Stimulated activated effector memory CD8-positive, alpha-beta T cell treated with anti-CD3 and anti-CD28 coated beads, Interleukin-12 subunit alpha, Interleukin-12 subunit beta, amount 100 ng/mL, for 72 hours (primary cell): ENCODE data around the gene CDH5.
"Not testable (repeated sequence)": the region's sequence is repeated elsewhere in the genome, so short reads cannot be mapped to it uniquely, and the experiment has no call there.

Source experiments
- ATAC-seq: fragments of 150-1000 bp; cut with Tn5 transposase; 2 replicates; pipeline ENCODE4 v1.10.0; 2021
- DNase-seq, 2 donors: peaks; one replicate each; pipeline ENCODE4 v3.0.0; 2021 to 2022; ENCODE audit warnings: low spot score in 2 of 2
- H3K27ac Mint-ChIP-seq: one replicate; pipeline ENCODE4 v1.8.0; 2022; ENCODE audit warnings: mild to moderate bottlenecking, mixed read lengths
- H3K36me3 Mint-ChIP-seq: one replicate; pipeline ENCODE4 v1.8.0; 2022; ENCODE audit warnings: mild to moderate bottlenecking, mixed read lengths
- H3K4me1 Mint-ChIP-seq: one replicate; pipeline ENCODE4 v1.8.0; 2022; ENCODE audit warnings: mixed read lengths
- H3K4me3 Mint-ChIP-seq: one replicate; pipeline ENCODE4 v1.8.0; 2022; ENCODE audit warnings: mild to moderate bottlenecking, mixed read lengths
- H3K9me3 Mint-ChIP-seq: one replicate; pipeline ENCODE4 v1.8.0; 2022; ENCODE audit warnings: mixed read lengths

The CDH5 gene

DNA sequence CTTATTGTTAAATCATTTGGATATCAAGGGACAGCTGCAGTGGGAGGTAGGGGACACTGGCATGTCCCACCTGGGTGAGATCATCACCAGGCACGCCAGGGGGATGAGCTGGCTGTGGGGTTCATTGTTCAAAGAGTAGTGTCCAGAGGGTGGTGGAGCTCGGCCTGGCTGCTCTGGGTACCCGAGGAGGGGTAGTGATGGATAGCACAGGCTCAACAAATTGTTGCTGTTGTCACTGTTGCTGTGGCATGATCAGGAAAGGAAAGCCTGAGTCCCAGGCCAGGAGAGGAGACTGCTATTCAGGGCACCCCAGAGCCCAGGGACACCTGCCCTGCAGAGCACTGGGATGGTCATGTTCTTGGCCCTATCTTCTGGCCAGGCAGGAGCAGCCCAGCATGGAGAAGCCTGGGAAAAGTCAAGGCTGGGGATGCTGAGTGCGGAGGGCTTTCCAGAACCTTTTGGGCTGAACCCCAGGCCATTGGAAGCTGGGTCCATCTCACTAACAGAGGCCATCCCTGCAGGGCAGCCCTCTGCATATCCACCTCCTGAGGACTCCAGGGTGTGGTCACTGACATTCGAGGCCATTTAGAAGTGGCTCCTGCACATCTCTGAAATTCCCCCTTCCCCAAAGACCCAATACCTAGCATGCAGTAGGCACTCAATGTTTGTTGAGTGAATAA is 72.7 kb downstream of the CDH5 start:
- Mint-ChIP-seq H3K4me1 (no peaks in the 10 kb centered on the region), H3K36me3 (no peaks in the 10 kb centered on the region), H3K9me3 (no peaks in the 10 kb centered on the region), H3K4me3 (no peak overlapping the region), H3K27ac (no peak overlapping the region)
- DNase-seq (no peak), ATAC-seq (peak; percentile 16)

DNA sequence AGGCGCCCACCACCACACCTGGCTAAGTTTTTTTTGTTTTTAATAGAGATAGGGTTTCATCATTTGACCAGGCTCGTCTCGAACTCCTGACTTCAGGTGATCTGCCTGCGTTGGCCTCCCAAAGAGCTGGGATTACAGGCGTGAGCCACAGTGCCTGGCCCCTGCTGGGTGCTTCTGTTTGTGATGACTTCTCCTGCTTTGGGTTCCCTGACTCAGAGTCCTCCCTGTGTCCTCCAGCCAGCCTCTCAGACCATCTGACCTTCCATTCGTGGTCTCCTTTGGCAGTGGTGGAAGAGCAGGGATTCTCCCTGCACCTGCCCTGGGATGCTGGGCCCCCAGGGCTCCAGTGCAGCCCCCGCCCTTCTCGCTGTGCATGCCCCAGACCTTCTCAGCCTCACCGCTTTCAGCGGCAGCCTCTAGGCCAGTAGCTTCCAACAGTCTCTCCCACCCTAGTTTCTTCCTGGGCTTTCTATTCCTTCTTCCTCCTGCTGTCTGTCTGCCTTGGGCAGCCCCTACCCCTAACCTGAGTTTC is 73.8 kb downstream of the CDH5 start:
- H3K36me3 Mint-ChIP-seq: no peaks in the 10 kb centered on the region
- H3K9me3 Mint-ChIP-seq: no peaks in the 10 kb centered on the region
- DNase-seq: no peak
- ATAC-seq: no peak
- H3K4me3 Mint-ChIP-seq: no peak overlapping the region
- no peaks in the 10 kb centered on the region for H3K4me1 Mint-ChIP-seq
- no peak overlapping the region for H3K27ac Mint-ChIP-seq

DNA sequence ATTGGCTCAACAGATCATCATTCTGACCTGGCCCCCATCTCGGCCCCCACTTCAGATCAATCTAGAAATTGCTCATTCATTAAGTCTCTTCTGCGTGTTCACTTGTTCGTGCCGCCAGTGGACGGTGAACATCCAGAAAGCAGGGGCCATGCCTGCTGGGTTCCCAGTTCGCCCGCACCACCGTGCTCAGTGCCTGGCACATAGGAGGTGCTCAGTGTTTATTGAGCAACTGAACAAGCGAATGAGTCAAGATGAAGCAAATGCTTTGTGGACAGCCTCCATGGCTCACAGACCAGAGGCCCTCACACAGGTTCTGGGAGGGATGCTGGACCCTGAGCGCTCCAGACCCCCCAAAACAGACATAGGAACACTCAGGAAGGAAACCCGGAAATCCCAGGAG is 74.5 kb downstream of the CDH5 start:
- Mint-ChIP-seq H3K27ac (no peak overlapping the region), H3K36me3 (no peaks in the 10 kb centered on the region), H3K9me3 (no peaks in the 10 kb centered on the region), H3K4me3 (no peak overlapping the region), H3K4me1 (no peaks in the 10 kb centered on the region)
- ATAC-seq (no peak), DNase-seq (no peak)

DNA sequence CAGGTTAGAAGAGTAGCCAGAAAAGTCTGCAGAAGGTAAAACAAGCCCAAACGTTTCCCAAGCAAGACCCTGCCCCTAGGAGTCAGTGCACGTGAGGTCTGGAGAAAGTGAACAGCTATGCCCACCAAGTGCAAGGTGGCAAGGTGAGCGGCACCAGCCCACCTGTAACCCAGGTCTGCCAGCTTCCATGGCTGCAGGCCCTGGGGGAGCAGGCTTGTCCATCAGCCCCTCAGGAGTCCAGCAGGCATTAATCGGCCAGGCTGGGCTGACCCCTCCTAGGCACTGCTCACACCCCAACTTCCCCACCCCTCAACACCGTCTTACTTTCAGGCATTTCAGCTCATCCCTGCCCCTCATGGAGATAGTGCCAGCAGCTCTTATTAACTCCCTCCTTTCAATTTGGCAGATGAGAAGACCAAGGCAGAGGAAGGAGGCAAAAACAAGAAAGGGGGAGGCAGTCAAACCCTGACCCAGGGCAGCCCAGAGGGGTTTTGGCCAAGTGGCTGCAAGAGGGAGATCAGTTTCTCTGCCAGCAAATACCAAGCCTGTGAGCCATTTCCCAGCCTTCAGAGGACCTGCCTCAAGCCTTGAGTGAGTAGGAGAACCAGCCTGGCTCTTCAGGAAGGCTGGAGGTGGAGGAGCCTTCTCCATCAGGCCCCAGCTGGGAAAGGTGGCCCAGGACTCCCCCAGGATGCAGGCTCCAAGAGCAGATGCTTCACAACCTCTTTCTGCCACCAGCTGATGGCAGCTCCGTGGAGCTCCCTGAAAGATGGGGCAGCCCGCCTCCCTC is 75.3 kb downstream of the CDH5 start:
- no peak for DNase-seq
- Mint-ChIP-seq H3K9me3 (no peaks in the 10 kb centered on the region), H3K4me1 (no peaks in the 10 kb centered on the region), H3K4me3 (no peak overlapping the region), H3K27ac (no peak overlapping the region), H3K36me3 (no peaks in the 10 kb centered on the region)
- peak; percentile 34 for ATAC-seq

DNA sequence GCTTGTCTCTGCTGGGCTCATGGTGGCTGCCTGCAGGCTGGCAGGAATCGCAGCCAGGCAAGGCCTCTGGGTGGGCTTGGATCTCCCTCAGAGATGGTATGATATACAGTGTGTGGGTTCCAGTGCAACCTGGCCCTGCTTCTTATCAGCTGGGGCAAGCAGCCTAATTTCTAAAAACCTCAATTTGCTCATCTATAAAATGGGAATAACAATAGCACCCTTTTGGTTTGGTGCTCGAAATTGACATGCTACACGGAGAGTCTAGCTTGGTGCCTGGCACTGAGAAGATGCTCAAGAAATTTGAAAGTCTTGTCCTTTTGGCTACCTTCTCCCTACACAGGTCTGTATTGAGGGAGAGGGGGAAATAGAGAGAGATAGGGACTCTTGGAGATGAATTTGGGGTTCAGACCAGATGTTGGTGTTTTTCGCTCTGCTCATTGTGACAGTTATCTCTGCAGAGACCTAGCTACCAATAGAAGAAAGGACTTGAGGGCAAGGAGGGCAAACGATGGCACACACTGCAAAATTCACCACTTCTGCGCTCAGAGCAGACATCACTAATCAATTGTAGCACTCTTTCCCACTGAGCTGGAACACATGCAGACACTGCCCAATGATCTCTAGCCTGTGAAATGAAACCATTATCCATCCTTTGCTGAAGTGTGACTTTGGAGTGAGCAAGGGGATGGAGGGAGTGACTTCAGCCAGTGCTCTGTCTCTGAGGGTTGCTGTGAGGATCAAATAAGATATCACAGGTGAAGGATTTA is 76.2 kb downstream of the CDH5 start:
- H3K4me3 Mint-ChIP-seq: no peak overlapping the region
- no peaks in the 10 kb centered on the region for H3K36me3 Mint-ChIP-seq
- H3K9me3 Mint-ChIP-seq: no peaks in the 10 kb centered on the region
- H3K4me1 Mint-ChIP-seq: no peaks in the 10 kb centered on the region
- ATAC-seq (no peak), DNase-seq (no peak)
- H3K27ac Mint-ChIP-seq: no peak overlapping the region

DNA sequence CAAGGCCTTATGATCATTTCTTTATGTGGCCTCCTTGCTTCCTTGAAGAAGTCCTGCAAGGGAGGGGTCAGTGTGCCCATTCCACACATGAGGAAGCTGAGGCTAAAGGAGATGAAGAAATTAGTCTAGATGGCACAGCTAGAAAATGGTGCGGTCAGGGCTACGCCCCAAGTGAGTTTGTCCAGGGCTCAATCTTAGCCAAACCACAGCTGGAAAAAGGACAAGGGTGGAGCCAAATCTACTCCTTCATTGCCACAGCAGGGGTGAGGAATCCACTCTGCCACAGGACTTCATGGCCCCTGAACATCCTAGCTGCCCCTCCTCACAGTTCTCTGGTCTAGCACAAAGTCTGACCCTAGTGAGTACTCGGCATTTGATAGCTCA is 76.8 kb downstream of the CDH5 start:
- DNase-seq: no peak
- Mint-ChIP-seq H3K4me3 (no peak overlapping the region), H3K4me1 (no peaks in the 10 kb centered on the region), H3K27ac (no peak overlapping the region), H3K36me3 (no peaks in the 10 kb centered on the region), H3K9me3 (no peaks in the 10 kb centered on the region)
- ATAC-seq: no peak

DNA sequence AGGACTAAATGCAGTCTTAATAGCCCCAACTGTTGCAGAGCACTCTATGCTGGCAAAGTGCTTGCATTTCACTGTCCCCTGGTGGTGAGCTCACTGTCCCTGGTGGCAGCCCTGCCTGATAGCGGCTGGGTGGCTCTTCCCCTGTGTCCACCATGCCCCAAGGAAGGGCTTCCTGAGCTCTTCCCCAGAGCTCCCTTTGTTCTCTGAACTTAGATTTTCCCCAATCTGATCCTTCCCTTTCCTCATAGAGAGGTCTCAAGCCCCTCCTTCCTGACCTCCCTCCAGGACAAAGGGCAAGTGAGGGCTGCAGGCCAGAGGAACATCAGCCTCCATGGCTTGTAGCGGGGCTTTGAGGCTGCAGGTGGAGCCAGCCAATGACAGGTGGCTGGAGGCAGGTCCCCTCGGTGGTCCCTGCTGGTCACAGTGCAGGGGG is 77.6 kb downstream of the CDH5 start:
- H3K36me3 Mint-ChIP-seq: no peaks in the 10 kb centered on the region
- DNase-seq (no peak), ATAC-seq (no peak)
- no peak overlapping the region for H3K27ac Mint-ChIP-seq
- no peak overlapping the region for H3K4me3 Mint-ChIP-seq
- no peaks in the 10 kb centered on the region for H3K9me3 Mint-ChIP-seq
- H3K4me1 Mint-ChIP-seq: no peaks in the 10 kb centered on the region

DNA sequence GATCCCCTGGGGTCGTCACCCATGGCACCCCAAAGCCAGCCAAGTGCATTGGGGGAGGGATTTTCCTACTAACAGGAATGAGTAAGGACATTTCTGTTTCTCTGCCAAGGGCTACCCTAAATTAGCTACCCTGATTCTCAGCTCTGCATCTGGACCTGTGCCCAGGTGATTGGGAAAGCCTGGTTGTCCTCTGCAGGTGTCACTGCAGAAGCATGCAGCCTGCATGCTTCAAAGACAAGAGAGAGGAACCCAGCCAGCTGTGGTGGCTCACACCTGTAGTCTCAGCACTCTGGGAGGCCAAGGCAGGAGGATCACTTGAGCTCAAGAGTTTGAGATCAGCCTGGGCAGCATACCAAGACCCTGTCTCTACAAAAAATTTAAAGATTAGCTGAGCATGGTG is 80.2 kb downstream of the CDH5 start:
- no peak for ATAC-seq
- H3K4me3 Mint-ChIP-seq: no peak overlapping the region
- DNase-seq: no peak

DNA sequence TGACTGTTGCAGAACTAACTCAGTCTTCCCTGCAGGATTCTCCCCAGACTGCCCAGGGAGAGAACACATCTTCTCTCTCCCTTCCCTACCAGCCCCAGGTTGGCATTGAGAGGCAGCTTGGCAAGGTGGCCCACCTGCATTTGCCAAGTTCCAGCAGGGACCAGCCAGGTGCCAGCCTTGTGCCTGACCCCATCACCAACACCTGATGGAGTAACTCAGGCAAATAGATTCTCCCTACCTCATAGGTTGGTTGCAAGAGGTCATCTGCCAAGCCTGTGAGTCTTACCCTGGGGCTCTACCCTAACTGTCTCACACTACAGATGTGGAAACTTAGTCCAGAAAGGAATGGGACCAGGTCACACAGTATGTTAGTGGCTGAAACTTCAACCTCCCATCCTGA is 81.0 kb downstream of the CDH5 start:
- ATAC-seq: no peak
- Mint-ChIP-seq H3K9me3 (no peaks in the 10 kb centered on the region), H3K36me3 (no peaks in the 10 kb centered on the region), H3K4me1 (no peaks in the 10 kb centered on the region), H3K27ac (no peak overlapping the region), H3K4me3 (no peak overlapping the region)
- no peak for DNase-seq

More for the DNA sequence above, 80.2 kb downstream of the CDH5 start:
- H3K4me1 Mint-ChIP-seq: no peaks in the 10 kb centered on the region
- no peak overlapping the region for H3K27ac Mint-ChIP-seq
- no peaks in the 10 kb centered on the region for H3K9me3 Mint-ChIP-seq
- no peaks in the 10 kb centered on the region for H3K36me3 Mint-ChIP-seq

DNA sequence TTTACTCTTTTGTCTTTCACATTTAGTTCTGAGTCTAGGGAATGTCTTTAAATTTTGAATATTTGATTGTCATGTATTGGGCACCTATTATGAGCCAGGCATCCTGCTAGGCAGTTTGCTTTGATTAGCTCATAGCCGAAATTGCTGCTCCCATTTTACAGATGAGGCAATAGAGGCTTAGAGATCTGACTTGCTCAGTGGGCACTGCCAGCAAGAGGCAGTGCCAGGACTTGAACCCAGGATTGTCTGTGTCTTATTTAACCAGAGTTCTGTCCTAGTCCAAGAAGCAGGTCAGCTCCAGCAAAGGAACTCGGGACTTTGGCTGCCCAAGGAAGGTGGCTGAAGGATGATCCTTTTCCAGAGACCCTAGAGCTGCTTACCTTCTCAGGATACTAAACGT is 85.1 kb downstream of the CDH5 start:
- Mint-ChIP-seq H3K9me3 (no peaks in the 10 kb centered on the region), H3K27ac (no peak overlapping the region), H3K4me3 (no peak overlapping the region), H3K4me1 (no peaks in the 10 kb centered on the region), H3K36me3 (no peaks in the 10 kb centered on the region)
- ATAC-seq (no peak), DNase-seq (no peak)

DNA sequence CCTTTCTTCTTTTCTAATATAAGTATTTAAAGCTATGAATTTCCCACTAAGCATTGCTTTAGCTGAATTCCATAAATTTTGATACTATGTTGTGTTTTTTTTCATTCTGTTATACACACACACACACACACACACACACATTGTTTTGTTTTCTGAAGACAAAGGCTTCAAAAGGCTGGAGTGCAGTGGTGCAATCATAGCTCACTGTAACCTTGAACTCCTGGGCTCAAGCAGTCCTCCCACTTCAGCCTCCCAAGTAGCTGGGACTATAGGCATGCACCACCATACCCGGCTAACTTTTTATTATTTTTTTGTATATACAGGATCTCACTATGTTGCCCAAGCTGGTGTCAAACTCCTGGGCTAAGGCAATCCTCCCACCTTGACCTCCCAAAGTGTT is 86.7 kb downstream of the CDH5 start:
- not testable (repeated sequence) for H3K27ac Mint-ChIP-seq, H3K36me3 Mint-ChIP-seq, H3K4me3 Mint-ChIP-seq

More for the DNA sequence above, 86.7 kb downstream of the CDH5 start:
- not testable (repeated sequence) for DNase-seq, H3K9me3 Mint-ChIP-seq, ATAC-seq, H3K4me1 Mint-ChIP-seq
